Measurements from ENCODE around the gene VKORC1L1. TPM values are rescaled to one million over a fixed set of nuclear protein-coding genes. Genes with fewer than 3 reads are reported as not detected.

The VKORC1L1 gene
- total RNA-seq, 1 experiment from 2014 or later: 23.6 TPM

DNA sequence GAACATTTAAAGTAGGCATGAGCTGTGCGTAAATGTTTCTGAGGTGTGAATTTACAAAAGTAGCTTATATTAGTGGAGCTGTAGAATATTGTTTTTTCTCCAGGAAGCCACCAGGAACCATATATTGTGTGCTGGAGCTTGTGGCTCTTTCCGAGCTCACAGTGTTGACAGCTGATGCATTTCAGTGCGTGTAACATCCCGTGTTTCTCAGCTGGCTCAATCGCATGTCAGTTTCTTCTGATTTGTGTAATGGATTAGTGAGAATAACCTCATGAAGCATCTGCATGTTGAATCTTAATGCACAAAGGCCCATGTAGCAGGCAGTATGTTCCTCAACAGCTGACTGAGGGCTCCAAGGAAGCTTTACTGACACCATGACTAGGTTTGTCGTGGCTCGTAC lies 39.4 kb downstream of the VKORC1L1 start:
- H3K4me2 ChIP-seq (ENCODE audit: low read depth, low read length, poor library complexity, severe bottlenecking): no peak overlapping the region
- DNase-seq: no peak
- H3K27ac ChIP-seq (ENCODE audit: low read length): no peak overlapping the region
- no peak overlapping the region for H3K4me3 ChIP-seq (ENCODE audit: low read length)
- H3K27me3 ChIP-seq (ENCODE audit: low read length): no peaks in the 10 kb centered on the region
- H3K9me3 ChIP-seq (ENCODE audit: low read length): no peaks in the 10 kb centered on the region
- no peak overlapping the region for H2AFZ ChIP-seq (ENCODE audit: low read length)
- H3K36me3 ChIP-seq (ENCODE audit: insufficient read depth, low read length): no peaks in the 10 kb centered on the region
- H4K20me1 ChIP-seq (ENCODE audit: insufficient read depth, low read depth, low read length): peaks cover 11% of the 10 kb centered on the region; the same call in 1 of the 2 replicates
- no peak overlapping the region for H3K9ac ChIP-seq (ENCODE audit: low read length)
- H3K4me1 ChIP-seq (ENCODE audit: low read length): peaks cover 12% of the 10 kb centered on the region
- H3K9me2 ChIP-seq (replicated peaks; ENCODE audit: insufficient read depth, low read length): no peaks in the 10 kb centered on the region
- peaks cover 84% of the 10 kb centered on the region for H3K79me2 ChIP-seq (ENCODE audit: low read length)

DNA sequence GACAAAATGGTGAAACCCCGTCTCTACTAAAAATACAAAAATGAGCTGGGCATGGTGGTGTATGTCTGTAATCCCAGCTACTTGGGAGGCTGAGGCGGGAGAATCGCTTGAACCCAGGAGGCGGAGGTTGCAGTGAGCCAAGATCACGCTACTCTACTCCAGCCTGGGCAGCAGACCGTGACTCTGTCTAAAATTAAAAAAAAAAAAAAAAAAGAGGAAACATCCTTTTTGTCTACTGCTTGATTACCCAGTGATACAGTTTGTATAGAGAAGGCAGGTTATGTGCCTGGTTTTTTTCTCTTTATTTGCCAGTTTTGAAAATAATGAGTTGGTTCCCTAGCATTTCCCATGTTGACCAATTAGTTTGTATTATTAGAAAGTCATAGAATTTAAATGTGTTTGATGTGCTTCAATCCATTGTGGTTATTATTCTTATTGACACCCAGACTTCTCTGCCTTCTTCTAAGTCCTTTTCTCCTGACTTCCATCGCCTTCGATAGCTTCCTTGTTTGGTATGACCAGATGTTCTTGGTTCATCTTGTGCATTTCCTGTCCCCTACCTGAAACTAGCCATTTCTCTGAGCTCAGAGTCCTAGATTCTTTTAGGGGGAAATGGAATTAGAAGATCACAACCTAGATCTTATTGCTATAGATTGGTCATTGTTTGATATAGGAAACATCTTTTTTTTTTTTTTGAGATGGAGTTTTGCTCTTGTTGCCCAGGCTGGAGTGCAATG lies 43.2 kb downstream of the VKORC1L1 start:
- Histone ChIP-seq H3K9me2 (replicated peaks; ENCODE audit: insufficient read depth, low read length) (no peaks in the 10 kb centered on the region), H3K36me3 (ENCODE audit: insufficient read depth, low read length) (no peaks in the 10 kb centered on the region), H3K79me2 (ENCODE audit: low read length) (peaks cover 93% of the 10 kb centered on the region), H3K9ac (ENCODE audit: low read length) (no peak overlapping the region), H3K27ac (ENCODE audit: low read length) (peak overlapping the region; percentile 27), H4K20me1 (ENCODE audit: insufficient read depth, low read depth, low read length) (peaks cover 11% of the 10 kb centered on the region; the same call in 1 of the 2 replicates), H3K9me3 (ENCODE audit: low read length) (no peaks in the 10 kb centered on the region), H3K4me3 (ENCODE audit: low read length) (no peak overlapping the region), H3K4me1 (ENCODE audit: low read length) (peaks cover 27% of the 10 kb centered on the region), H3K27me3 (ENCODE audit: low read length) (no peaks in the 10 kb centered on the region), H3K4me2 (ENCODE audit: low read depth, low read length, poor library complexity, severe bottlenecking) (peak overlapping the region; percentile 9), H2AFZ (ENCODE audit: low read length) (no peak overlapping the region)
- peak; percentile 67 for DNase-seq

GRCh38 chr7:65923316-65923715 lies 50.4 kb downstream of the VKORC1L1 start:
- no peaks in the 10 kb centered on the region for H3K9me3 ChIP-seq (ENCODE audit: low read length)
- H3K27ac ChIP-seq (ENCODE audit: low read length): no peak overlapping the region
- H3K4me2 ChIP-seq (ENCODE audit: low read depth, low read length, poor library complexity, severe bottlenecking): no peak overlapping the region
- no peaks in the 10 kb centered on the region for H3K9me2 ChIP-seq (replicated peaks; ENCODE audit: insufficient read depth, low read length)
- H3K79me2 ChIP-seq (ENCODE audit: low read length): peaks cover 95% of the 10 kb centered on the region
- H3K27me3 ChIP-seq (ENCODE audit: low read length): no peaks in the 10 kb centered on the region
- no peak for DNase-seq
- H3K36me3 ChIP-seq (ENCODE audit: insufficient read depth, low read length): 0 out of 2 replicates have a peak, but pooled peaks cover 3% of the 10 kb centered on the region
- peaks cover 14% of the 10 kb centered on the region for H3K4me1 ChIP-seq (ENCODE audit: low read length)
- no peaks in the 10 kb centered on the region for H4K20me1 ChIP-seq (ENCODE audit: insufficient read depth, low read depth, low read length)
- H3K4me3 ChIP-seq (ENCODE audit: low read length): no peak overlapping the region
- H3K9ac ChIP-seq (ENCODE audit: low read length): no peak overlapping the region
- H2AFZ ChIP-seq (ENCODE audit: low read length): no peak overlapping the region

DNA sequence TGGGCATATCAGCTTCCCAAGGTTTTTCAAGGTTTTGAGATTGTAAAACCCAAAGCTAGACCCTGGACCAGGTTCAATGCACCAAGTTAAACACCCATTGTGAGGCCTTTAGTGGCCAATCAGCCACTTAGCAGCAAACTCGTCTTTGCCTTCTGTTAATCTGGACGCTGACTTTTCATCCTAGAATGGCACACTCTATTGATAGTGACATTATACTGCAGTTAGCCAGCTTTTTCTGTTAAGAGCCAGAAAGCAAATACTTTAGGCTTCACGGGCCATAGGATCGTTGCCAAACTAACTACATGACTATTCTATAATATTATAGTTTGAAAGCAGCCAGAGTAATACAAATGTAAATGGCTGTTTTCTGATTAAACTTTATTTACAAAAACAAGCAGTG lies 51.3 kb downstream of the VKORC1L1 start:
- Histone ChIP-seq H3K27me3 (ENCODE audit: low read length) (no peaks in the 10 kb centered on the region), H3K79me2 (ENCODE audit: low read length) (peaks cover 96% of the 10 kb centered on the region), H3K36me3 (ENCODE audit: insufficient read depth, low read length) (0 out of 2 replicates have a peak, but pooled peaks cover 8% of the 10 kb centered on the region), H3K4me1 (ENCODE audit: low read length) (peaks cover 18% of the 10 kb centered on the region), H4K20me1 (ENCODE audit: insufficient read depth, low read depth, low read length) (no peaks in the 10 kb centered on the region), H3K4me2 (ENCODE audit: low read depth, low read length, poor library complexity, severe bottlenecking) (no peak overlapping the region), H3K4me3 (ENCODE audit: low read length) (no peak overlapping the region), H3K9me3 (ENCODE audit: low read length) (no peaks in the 10 kb centered on the region), H3K27ac (ENCODE audit: low read length) (no peak overlapping the region), H3K9me2 (replicated peaks; ENCODE audit: insufficient read depth, low read length) (no peaks in the 10 kb centered on the region), H2AFZ (ENCODE audit: low read length) (no peak overlapping the region), H3K9ac (ENCODE audit: low read length) (no peak overlapping the region)
- DNase-seq: no peak

DNA sequence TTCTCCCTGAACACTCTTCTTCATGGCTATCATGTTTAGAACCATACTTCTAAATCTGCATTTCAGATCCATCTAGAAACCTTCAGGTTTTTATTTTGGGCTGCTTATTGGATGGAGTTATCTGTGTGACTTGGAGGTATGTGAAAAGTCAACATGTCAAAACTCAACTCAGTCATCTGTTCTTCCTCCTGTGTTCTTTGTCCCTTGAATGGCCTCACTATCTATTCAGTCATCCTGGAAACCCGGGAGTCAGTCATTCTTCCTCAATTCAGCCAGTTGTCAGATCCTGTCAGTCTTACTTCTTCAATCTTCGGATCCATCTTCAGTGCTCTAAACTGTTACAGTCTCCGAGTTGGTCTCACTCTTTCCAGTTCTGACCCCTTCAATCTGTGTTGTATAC lies 52.2 kb downstream of the VKORC1L1 start:
- peaks cover 94% of the 10 kb centered on the region for H3K79me2 ChIP-seq (ENCODE audit: low read length)
- no peaks in the 10 kb centered on the region for H3K9me3 ChIP-seq (ENCODE audit: low read length)
- no peaks in the 10 kb centered on the region for H3K27me3 ChIP-seq (ENCODE audit: low read length)
- H3K4me3 ChIP-seq (ENCODE audit: low read length): no peak overlapping the region
- H3K36me3 ChIP-seq (ENCODE audit: insufficient read depth, low read length): 0 out of 2 replicates have a peak, but pooled peaks cover 8% of the 10 kb centered on the region
- no peak overlapping the region for H2AFZ ChIP-seq (ENCODE audit: low read length)
- no peak overlapping the region for H3K27ac ChIP-seq (ENCODE audit: low read length)
- DNase-seq: no peak
- H3K4me2 ChIP-seq (ENCODE audit: low read depth, low read length, poor library complexity, severe bottlenecking): no peak overlapping the region
- peaks cover 14% of the 10 kb centered on the region for H3K4me1 ChIP-seq (ENCODE audit: low read length)
- H3K9me2 ChIP-seq (replicated peaks; ENCODE audit: insufficient read depth, low read length): no peaks in the 10 kb centered on the region
- H4K20me1 ChIP-seq (ENCODE audit: insufficient read depth, low read depth, low read length): no peaks in the 10 kb centered on the region
- H3K9ac ChIP-seq (ENCODE audit: low read length): no peak overlapping the region

- H3K4me2 ChIP-seq (ENCODE audit: low read depth, low read length, poor library complexity, severe bottlenecking): no peak overlapping the region
- H3K36me3 ChIP-seq (ENCODE audit: insufficient read depth, low read length): 0 out of 2 replicates have a peak, but pooled peaks cover 8% of the 10 kb centered on the region
- H3K4me3 ChIP-seq (ENCODE audit: low read length): no peak overlapping the region
- H3K9me2 ChIP-seq (replicated peaks; ENCODE audit: insufficient read depth, low read length): no peaks in the 10 kb centered on the region
- no peaks in the 10 kb centered on the region for H4K20me1 ChIP-seq (ENCODE audit: insufficient read depth, low read depth, low read length)
- H3K79me2 ChIP-seq (ENCODE audit: low read length): peaks cover 95% of the 10 kb centered on the region
- no peaks in the 10 kb centered on the region for H3K27me3 ChIP-seq (ENCODE audit: low read length)
- H3K9me3 ChIP-seq (ENCODE audit: low read length): no peaks in the 10 kb centered on the region
- no peak overlapping the region for H3K27ac ChIP-seq (ENCODE audit: low read length)
- H3K9ac ChIP-seq (ENCODE audit: low read length): no peak overlapping the region
- peaks cover 9% of the 10 kb centered on the region for H3K4me1 ChIP-seq (ENCODE audit: low read length)
- no peak for DNase-seq
- H2AFZ ChIP-seq (ENCODE audit: low read length): no peak overlapping the region
Measured at GRCh38 chr7:65926588-65926987, 53.7 kb downstream of the VKORC1L1 start.

- peaks cover 96% of the 10 kb centered on the region for H3K79me2 ChIP-seq (ENCODE audit: low read length)
- no peak overlapping the region for H3K4me2 ChIP-seq (ENCODE audit: low read depth, low read length, poor library complexity, severe bottlenecking)
- H2AFZ ChIP-seq (ENCODE audit: low read length): no peak overlapping the region
Measured at GRCh38 chr7:65927489-65928448, 54.9 kb downstream of the VKORC1L1 start.

GRCh38 chr7:65931685-65932084 lies 58.8 kb downstream of the VKORC1L1 start:
- H3K27me3 ChIP-seq (ENCODE audit: low read length): no peaks in the 10 kb centered on the region
- peaks cover 12% of the 10 kb centered on the region for H3K4me1 ChIP-seq (ENCODE audit: low read length)
- H3K27ac ChIP-seq (ENCODE audit: low read length): no peak overlapping the region
- no peak overlapping the region for H3K4me3 ChIP-seq (ENCODE audit: low read length)
- H2AFZ ChIP-seq (ENCODE audit: low read length): no peak overlapping the region
- no peak for DNase-seq
- peaks cover 98% of the 10 kb centered on the region for H3K79me2 ChIP-seq (ENCODE audit: low read length)
- H3K9ac ChIP-seq (ENCODE audit: low read length): no peak overlapping the region
- H3K9me2 ChIP-seq (replicated peaks; ENCODE audit: insufficient read depth, low read length): no peaks in the 10 kb centered on the region
- peaks cover 13% of the 10 kb centered on the region; the same call in 1 of the 2 replicates for H3K36me3 ChIP-seq (ENCODE audit: insufficient read depth, low read length)
- H4K20me1 ChIP-seq (ENCODE audit: insufficient read depth, low read depth, low read length): no peaks in the 10 kb centered on the region
- no peaks in the 10 kb centered on the region for H3K9me3 ChIP-seq (ENCODE audit: low read length)
- no peak overlapping the region for H3K4me2 ChIP-seq (ENCODE audit: low read depth, low read length, poor library complexity, severe bottlenecking)

More at GRCh38 chr7:65927489-65928448, 54.9 kb downstream of the VKORC1L1 start:
- Histone ChIP-seq H3K27ac (ENCODE audit: low read length) (no peak overlapping the region), H3K4me1 (ENCODE audit: low read length) (peaks cover 9% of the 10 kb centered on the region), H3K36me3 (ENCODE audit: insufficient read depth, low read length) (0 out of 2 replicates have a peak, but pooled peaks cover 8% of the 10 kb centered on the region), H3K27me3 (ENCODE audit: low read length) (no peaks in the 10 kb centered on the region), H4K20me1 (ENCODE audit: insufficient read depth, low read depth, low read length) (no peaks in the 10 kb centered on the region), H3K9ac (ENCODE audit: low read length) (no peak overlapping the region), H3K9me2 (replicated peaks; ENCODE audit: insufficient read depth, low read length) (no peaks in the 10 kb centered on the region), H3K4me3 (ENCODE audit: low read length) (no peak overlapping the region), H3K9me3 (ENCODE audit: low read length) (no peaks in the 10 kb centered on the region)
- peak; percentile 45 for DNase-seq
